Motor neuron (in vitro differentiated cells): ENCODE data around the gene TEKT3. TPM values are rescaled to one million over a fixed set of nuclear protein-coding genes. Genes with fewer than 3 reads are reported as not detected.

ENCODE experiments used
- ATAC-seq, 8 experiments: fragments of 200-7000 bp; cut with Tn5 transposase; replicated peaks in 6 of 8; 2 replicates each; pipeline ENCODE4 v1.8.0; 2021; ENCODE audit warnings: mild to moderate bottlenecking in 8 of 8, moderate library complexity in 8 of 8
- H3K27ac ChIP-seq, 2 donors: fragments of 250-450 bp; sonication (Bioruptor Pico); 2 replicates each; pipeline ENCODE4 v1.9.0; 2021; ENCODE audit warnings: antibody characterized with exemption in 2 of 2, mild to moderate bottlenecking in 2 of 2, moderate library complexity in 1 of 2
- H3K4me1 ChIP-seq, 2 donors: fragments of 250-450 bp; sonication (Bioruptor Pico); replicated peaks in 1 of 2; 2 replicates each; pipeline ENCODE4 v1.6.1; 2021; ENCODE audit warnings: antibody characterized with exemption in 2 of 2, mild to moderate bottlenecking in 2 of 2, moderate library complexity in 1 of 2
- H3K4me3 ChIP-seq, 5 donors: fragments of 250-450 bp; sonication (Bioruptor Pico); 2 replicates each; pipeline ENCODE4 v1.9.0; 2021; ENCODE audit warnings: antibody characterized with exemption in 5 of 5, mild to moderate bottlenecking in 5 of 5, moderate library complexity in 4 of 5
- WGBS, 10 experiments: fragments of 450-650 bp; shearing (Covaris generic); methylation state at CpG; one replicate each; pipeline ENCODE4 v1.0.0; 2022; 5-methylcytosine and 5-hydroxymethylcytosine counted together
- in situ Hi-C, 9 experiments: fragments of 400-800 bp; cut with MboI; loops; one replicate each; pipeline ENCODE4 v1.15.0; 2021; ENCODE audit warnings: low sequenced_read_pairs in 9 of 9, low pct_unique_long_range_greater_than_20kb in 2 of 9; ENCODE audit not compliant: unreplicated experiment in 9 of 9
- total RNA-seq, 8 experiments: library from RNA; unstranded; fragments of 300-600 nt; gene quantifications; 2 replicates each; pipeline versions ENCODE4 v1.2.3 to v1.2.4, GENCODE V29; 2022

Gene TEKT3
- total RNA-seq, 8 experiments from 2014 or later: 0.54 to 2.9 (median 0.90) TPM; not detected in 3

- Histone ChIP-seq H3K27ac (no peak overlapping the region), H3K4me1 (no peaks in the 10 kb centered on the region), H3K4me3 (no peak overlapping the region)
- no peak for ATAC-seq
- in situ Hi-C loops: no loop called here
- 14 to 80% (median 69%) methylated on average over 1 to 3 of the region's 3 CpGs; no CpG with 5 or more reads in 3 of the 10 experiments for WGBS, 10 experiments
These were observed 31.6 kb downstream of the TEKT3 start for GRCh38 chr17:15309793-15310192.

- whole genome bisulfite sequencing, 10 experiments: 0 to 85% (median 52%) methylated on average over 1 to 3 of the region's 3 CpGs
- in situ Hi-C loops: no loop called here
- H3K27ac ChIP-seq: no peak overlapping the region
- H3K4me3 ChIP-seq: no peak overlapping the region
- H3K4me1 ChIP-seq: no peaks in the 10 kb centered on the region
- no peak for ATAC-seq
These were observed 32.2 kb downstream of the TEKT3 start for GRCh38 chr17:15309236-15309635.

GRCh38 chr17:15308758-15309157 is 32.6 kb downstream of the TEKT3 start:
- no peak for ATAC-seq
- Histone ChIP-seq H3K4me3 (no peak overlapping the region), H3K27ac (no peak overlapping the region), H3K4me1 (no peaks in the 10 kb centered on the region)
- 87 to 100% (median 91%) methylated on average over 2 to 6 of the region's 7 CpGs; no CpG with 5 or more reads in 6 of the 10 experiments for WGBS, 10 experiments
- in situ Hi-C loops: no loop called here

GRCh38 chr17:15307710-15308111 is 33.7 kb downstream of the TEKT3 start:
- 38 to 100% (median 68%) methylated on average over 1 to 4 of the region's 4 CpGs for WGBS, 10 experiments
- Histone ChIP-seq H3K27ac (no peak overlapping the region), H3K4me3 (no peak overlapping the region), H3K4me1 (no peaks in the 10 kb centered on the region)
- no peak for ATAC-seq
- in situ Hi-C loops: no loop called here

- no peak overlapping the region for H3K27ac ChIP-seq
- peak in 1 of 8 experiments; percentile 44 for ATAC-seq
- no peak overlapping the region for H3K4me3 ChIP-seq
- in situ Hi-C loops: no loop called here
- 15 to 100% (median 70%) methylated on average over 2 to 13 of the region's 14 CpGs; no CpG with 5 or more reads in 1 of the 10 experiments for WGBS, 10 experiments
- H3K4me1 ChIP-seq: no peaks in the 10 kb centered on the region
These were observed 37.5 kb downstream of the TEKT3 start for GRCh38 chr17:15303851-15304250.

- in situ Hi-C loops: no loop called here
- no peak overlapping the region for H3K27ac ChIP-seq
- no peaks in the 10 kb centered on the region for H3K4me1 ChIP-seq
- no peak overlapping the region for H3K4me3 ChIP-seq
- ATAC-seq: peak in 2 of 8 experiments; percentile 47 to 57
- WGBS, 10 experiments: 7 to 100% (median 38%) methylated on average over 1 to 3 of the region's 3 CpGs; no CpG with 5 or more reads in 2 of the 10 experiments
These were observed 38.1 kb downstream of the TEKT3 start for GRCh38 chr17:15303268-15303667.

GRCh38 chr17:15301845-15302244 is 39.6 kb downstream of the TEKT3 start:
- 75 to 100% (median 87%) methylated on average over 2 to 4 of the region's 6 CpGs; no CpG with 5 or more reads in 2 of the 10 experiments for WGBS, 10 experiments
- ATAC-seq: no peak
- H3K27ac ChIP-seq: no peak overlapping the region
- H3K4me1 ChIP-seq: no peaks in the 10 kb centered on the region
- no peak overlapping the region for H3K4me3 ChIP-seq
- in situ Hi-C loops: no loop called here

- Histone ChIP-seq H3K27ac (no peak overlapping the region), H3K4me3 (no peak overlapping the region), H3K4me1 (no peaks in the 10 kb centered on the region)
- WGBS, 10 experiments: 30 to 100% (median 69%) methylated on average over 1 to 5 of the region's 5 CpGs; no CpG with 5 or more reads in 2 of the 10 experiments
- in situ Hi-C loops: no loop called here
- peak in 2 of 8 experiments; percentile 97 to 98 for ATAC-seq
These were observed 43.2 kb downstream of the TEKT3 start for GRCh38 chr17:15298176-15298575.

- ATAC-seq: no peak
- WGBS, 10 experiments: 11 to 100% (median 67%) methylated on average over 1 to 3 of the region's 3 CpGs; no CpG with 5 or more reads in 4 of the 10 experiments
- H3K4me3 ChIP-seq: no peak overlapping the region
- no peaks in the 10 kb centered on the region for H3K4me1 ChIP-seq
- H3K27ac ChIP-seq: no peak overlapping the region
- in situ Hi-C loops: no loop called here
These were observed 47.8 kb downstream of the TEKT3 start for GRCh38 chr17:15293558-15293957.

GRCh38 chr17:15291674-15292361 is 49.6 kb downstream of the TEKT3 start:
- in situ Hi-C loops: no loop called here
- H3K4me3 ChIP-seq: no peak overlapping the region
- no peaks in the 10 kb centered on the region for H3K4me1 ChIP-seq
- H3K27ac ChIP-seq: no peak overlapping the region
- no peak for ATAC-seq
- WGBS, 10 experiments: 46 to 98% (median 68%) methylated on average over 1 to 7 of the region's 8 CpGs

GRCh38 chr17:15290605-15291004 is 50.8 kb downstream of the TEKT3 start:
- Histone ChIP-seq H3K4me1 (no peaks in the 10 kb centered on the region), H3K4me3 (no peak overlapping the region), H3K27ac (no peak overlapping the region)
- in situ Hi-C loops: no loop called here
- WGBS, 10 experiments: 0 to 100% (median 84%) methylated on average over 1 to 6 of the region's 6 CpGs; no CpG with 5 or more reads in 2 of the 10 experiments
- ATAC-seq: no peak

- in situ Hi-C loops: no loop called here
These were observed 51.9 kb downstream of the TEKT3 start for GRCh38 chr17:15289285-15290183.

GRCh38 chr17:15288859-15289258 is 52.5 kb downstream of the TEKT3 start:
- H3K27ac ChIP-seq: no peak overlapping the region
- H3K4me3 ChIP-seq: no peak overlapping the region
- 0 to 100% (median 66%) methylated on average over 1 of the region's 1 CpG; no CpG with 5 or more reads in 2 of the 10 experiments for WGBS, 10 experiments
- H3K4me1 ChIP-seq: no peaks in the 10 kb centered on the region
- in situ Hi-C loops: no loop called here
- ATAC-seq: no peak

More at GRCh38 chr17:15289285-15290183, 51.9 kb downstream of the TEKT3 start:
- Histone ChIP-seq H3K27ac (no peak overlapping the region), H3K4me1 (no peaks in the 10 kb centered on the region), H3K4me3 (no peak overlapping the region)
- 45 to 100% (median 85%) methylated on average over 1 to 17 of the region's 22 CpGs for WGBS, 10 experiments
- peak in 1 of 8 experiments; percentile 32 for ATAC-seq
